ENCODE measurements around the gene CCDC102B. TPM values are rescaled to one million over a fixed set of nuclear protein-coding genes. Genes with fewer than 3 reads are reported as not detected.

CCDC102B gene
- total and polyA plus RNA-seq, 11 donors, result 3.0 to 16.1 (median 5.3) TPM

DNA sequence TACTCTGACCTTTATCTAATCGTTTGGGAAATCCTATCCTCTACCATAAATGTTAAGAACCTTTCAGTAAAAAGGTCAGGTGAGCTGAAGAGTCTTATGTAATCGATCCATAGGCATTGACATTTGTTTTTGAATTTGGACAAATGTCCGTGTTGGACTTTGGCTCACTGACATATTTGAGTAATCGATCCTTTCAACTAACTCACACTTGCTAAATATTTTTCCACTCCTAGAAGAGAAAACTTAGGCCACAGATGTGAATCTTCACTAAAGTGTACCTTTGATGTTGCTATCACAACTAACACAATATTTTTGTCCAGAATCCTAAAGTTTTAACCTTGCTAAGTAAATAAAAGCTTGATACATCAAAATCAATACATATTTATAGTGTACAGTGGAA is 89.5 kb downstream of the CCDC102B start:
- 79 to 91% (median 82%) methylated on average over 4 of the region's 4 CpGs for WGBS, 4 donors
- intact Hi-C loops (cut with DNase I), result no loop called here
- Histone ChIP-seq H3K27me3 (no peaks in the 10 kb centered on the region), H3K4me3 (no peak overlapping the region), H3K9me3 (no peaks in the 10 kb centered on the region), H3K36me3 (no peaks in the 10 kb centered on the region), H3K27ac (no peak overlapping the region), H3K4me1 (no peaks in the 10 kb centered on the region)
- no peak for DNase-seq
- TF ChIP-seq, protein P1, sequence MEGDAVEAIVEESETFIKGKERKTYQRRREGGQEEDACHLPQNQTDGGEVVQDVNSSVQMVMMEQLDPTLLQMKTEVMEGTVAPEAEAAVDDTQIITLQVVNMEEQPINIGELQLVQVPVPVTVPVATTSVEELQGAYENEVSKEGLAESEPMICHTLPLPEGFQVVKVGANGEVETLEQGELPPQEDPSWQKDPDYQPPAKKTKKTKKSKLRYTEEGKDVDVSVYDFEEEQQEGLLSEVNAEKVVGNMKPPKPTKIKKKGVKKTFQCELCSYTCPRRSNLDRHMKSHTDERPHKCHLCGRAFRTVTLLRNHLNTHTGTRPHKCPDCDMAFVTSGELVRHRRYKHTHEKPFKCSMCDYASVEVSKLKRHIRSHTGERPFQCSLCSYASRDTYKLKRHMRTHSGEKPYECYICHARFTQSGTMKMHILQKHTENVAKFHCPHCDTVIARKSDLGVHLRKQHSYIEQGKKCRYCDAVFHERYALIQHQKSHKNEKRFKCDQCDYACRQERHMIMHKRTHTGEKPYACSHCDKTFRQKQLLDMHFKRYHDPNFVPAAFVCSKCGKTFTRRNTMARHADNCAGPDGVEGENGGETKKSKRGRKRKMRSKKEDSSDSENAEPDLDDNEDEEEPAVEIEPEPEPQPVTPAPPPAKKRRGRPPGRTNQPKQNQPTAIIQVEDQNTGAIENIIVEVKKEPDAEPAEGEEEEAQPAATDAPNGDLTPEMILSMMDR (IDR thresholded peaks at IDR 0.05), result no peak
- TF ChIP-seq POLR2A (IDR thresholded peaks at IDR 0.05), result no peak
- no peak for ATAC-seq

GRCh38 chr18:68893354-68893753 is 95.5 kb downstream of the CCDC102B start:
- Histone ChIP-seq H3K4me3 (no peak overlapping the region), H3K4me1 (peaks cover 0 to 7% (median 0%) of the 10 kb centered on the region in 12 donors), H3K27ac (peak overlapping the region in 3 of 12 donors; percentile 12 to 22 (median 16)), H3K36me3 (no peaks in the 10 kb centered on the region), H3K9me3 (no peaks in the 10 kb centered on the region), H3K27me3 (no peaks in the 10 kb centered on the region)
- 36 to 59% (median 49%) methylated on average over 1 of the region's 1 CpG for WGBS, 4 donors
- DNase-seq, result no peak
- TF ChIP-seq, protein P1 (IDR thresholded peaks at IDR 0.05), result no peak
- TF ChIP-seq POLR2A (IDR thresholded peaks at IDR 0.05), result no peak
- intact Hi-C loops (cut with DNase I), result no loop called here
- ATAC-seq, result peak in 3 of 4 donors; percentile 36 to 74 (median 62)

GRCh38 chr18:68897286-68897685 is 99.4 kb downstream of the CCDC102B start:
- no peak for ATAC-seq
- DNase-seq, result no peak
- TF ChIP-seq, protein P1 (IDR thresholded peaks at IDR 0.05), result no peak
- no peak for TF ChIP-seq POLR2A (IDR thresholded peaks at IDR 0.05)
- 43 to 59% (median 50%) methylated on average over 4 of the region's 4 CpGs for whole genome bisulfite sequencing, 4 donors
- no peak overlapping the region for H3K27ac ChIP-seq
- H3K36me3 ChIP-seq, result no peaks in the 10 kb centered on the region
- H3K4me3 ChIP-seq, result no peak overlapping the region
- H3K27me3 ChIP-seq, result no peaks in the 10 kb centered on the region
- no peaks in the 10 kb centered on the region for H3K9me3 ChIP-seq
- H3K4me1 ChIP-seq, result peaks cover 0 to 7% (median 0%) of the 10 kb centered on the region in 12 donors
- intact Hi-C loops (cut with DNase I), result no loop called here

DNA sequence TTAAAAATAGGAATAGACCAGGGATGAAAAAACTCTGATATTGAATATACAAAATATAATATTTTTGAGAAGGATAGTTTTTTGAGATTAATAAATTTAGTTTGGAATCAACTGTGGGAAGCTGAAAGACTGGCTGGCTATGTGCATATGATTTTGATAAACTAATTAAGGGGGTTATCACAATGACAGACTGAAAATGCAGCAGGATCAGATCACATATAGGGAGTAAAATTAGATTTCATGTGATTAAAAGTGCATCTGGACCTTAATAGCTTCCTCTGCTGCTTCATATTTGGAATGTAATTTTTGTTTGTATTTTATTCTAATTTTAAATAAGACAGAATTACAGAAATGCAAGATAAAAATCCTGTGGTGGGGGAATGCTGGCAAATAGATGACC is 111.7 kb downstream of the CCDC102B start:
- intact Hi-C loops (cut with DNase I), result no loop called here
- H3K4me1 ChIP-seq, result no peaks in the 10 kb centered on the region
- H3K9me3 ChIP-seq, result peaks cover 0 to 6% (median 0%) of the 10 kb centered on the region in 12 donors
- no peak for TF ChIP-seq POLR2A (IDR thresholded peaks at IDR 0.05)
- TF ChIP-seq, protein P1 (IDR thresholded peaks at IDR 0.05), result no peak
- ATAC-seq (no peak), DNase-seq (no peak)
- no peaks in the 10 kb centered on the region for H3K36me3 ChIP-seq
- no peaks in the 10 kb centered on the region for H3K27me3 ChIP-seq
- H3K27ac ChIP-seq, result no peak overlapping the region
- no peak overlapping the region for H3K4me3 ChIP-seq
